A673 (cell line): ENCODE data around the gene BANP. TPM values are rescaled to one million over a fixed set of nuclear protein-coding genes. Genes with fewer than 3 reads are reported as not detected.
"Not testable (repeated sequence)": the region's sequence is repeated elsewhere in the genome, so short reads cannot be mapped to it uniquely, and the experiment has no call there.

Experiments used
- BruUV-seq: library from RNA; stranded (reverse); fragments of 400-500 nt; replicated peaks from 2 replicates; lab custom pipeline; 2021; lab: Mats Ljungman, UMichigan
- CTCF ChIA-PET: fragments of 300-600 bp; sonication (Branson Sonifier 250); formaldehyde crosslinking; loops from one replicate; lab custom pipeline; 2022; ENCODE audit warnings: antibody characterized with exemption; lab: Charles Lee
- POLR2A ChIA-PET: fragments of 300-600 bp; sonication (Branson Sonifier 250); formaldehyde crosslinking; loops from one replicate; lab custom pipeline; 2022; ENCODE audit warnings: antibody characterized with exemption; ENCODE audit not compliant: low non-redundant PET; lab: Charles Lee
- DNase-seq: peaks from one replicate; pipeline ENCODE4 v3.0.0-alpha.2; 2015; ENCODE audit warnings: low spot score
- H3K27ac ChIP-seq: fragments of 200-600 bp; sonication (generic); 2 replicates; pipeline ENCODE4 v1.5.1; 2016; ENCODE audit warnings: mixed run types, low read depth, mild to moderate bottlenecking, mixed read lengths, antibody characterized with exemption, low read length; ENCODE audit not compliant: poor library complexity, severe bottlenecking
- H3K27me3 ChIP-seq: fragments of 200-600 bp; sonication (generic); replicated peaks from 2 replicates; pipeline ENCODE4 v1.6.1; 2017; ENCODE audit warnings: mixed run types, low read depth, mild to moderate bottlenecking, mixed read lengths, antibody characterized with exemption, low read length; ENCODE audit not compliant: insufficient read depth, poor library complexity
- H3K36me3 ChIP-seq: fragments of 200-600 bp; sonication (generic); 2 replicates; pipeline ENCODE4 v1.6.1; 2016; ENCODE audit warnings: mixed run types, mild to moderate bottlenecking, mixed read lengths, antibody characterized with exemption, low read length; ENCODE audit not compliant: insufficient read depth, poor library complexity, severe bottlenecking
- H3K4me1 ChIP-seq: fragments of 200-600 bp; sonication (generic); 2 replicates; pipeline ENCODE4 v1.6.1; 2017; ENCODE audit warnings: mixed run types, mild to moderate bottlenecking, mixed read lengths, antibody characterized with exemption, low read length; ENCODE audit not compliant: insufficient read depth, poor library complexity, severe bottlenecking
- H3K4me3 ChIP-seq: fragments of 200-600 bp; sonication (generic); 2 replicates; pipeline ENCODE4 v1.5.1; 2016; ENCODE audit warnings: low read depth, mixed run types, mild to moderate bottlenecking, mixed read lengths, low read length; ENCODE audit not compliant: poor library complexity, severe bottlenecking
- H3K9me3 ChIP-seq: fragments of 200-600 bp; sonication (generic); 2 replicates; pipeline ENCODE4 v1.6.1; 2016; ENCODE audit warnings: mixed run types, low read depth, mild to moderate bottlenecking, mixed read lengths, antibody characterized with exemption, low read length; ENCODE audit not compliant: poor library complexity, severe bottlenecking
- intact Hi-C: fragments of 100-400 bp; cut with micrococcal nuclease; formaldehyde crosslinking; loops from one replicate; pipeline ENCODE4 v1.10.0; 2022; ENCODE audit not compliant: unreplicated experiment
- total RNA-seq: library from RNA; stranded (reverse); gene quantifications from 2 replicates; pipeline ENCODE4 v1.2.3, GENCODE V29; 2021
- TF ChIP-seq, protein P1 (sequence below): fragments of 300-800, 200-600 bp; sonication (generic); conservative IDR thresholded peaks from 2 replicates; pipeline ENCODE4 v1.5.1; 2017; ENCODE audit warnings: low read depth, mild to moderate bottlenecking, antibody characterized with exemption, low read length, moderate library complexity, mixed read lengths

Gene BANP
- total RNA-seq, 1 experiment from 2014 or later = 44.3 TPM

DNA sequence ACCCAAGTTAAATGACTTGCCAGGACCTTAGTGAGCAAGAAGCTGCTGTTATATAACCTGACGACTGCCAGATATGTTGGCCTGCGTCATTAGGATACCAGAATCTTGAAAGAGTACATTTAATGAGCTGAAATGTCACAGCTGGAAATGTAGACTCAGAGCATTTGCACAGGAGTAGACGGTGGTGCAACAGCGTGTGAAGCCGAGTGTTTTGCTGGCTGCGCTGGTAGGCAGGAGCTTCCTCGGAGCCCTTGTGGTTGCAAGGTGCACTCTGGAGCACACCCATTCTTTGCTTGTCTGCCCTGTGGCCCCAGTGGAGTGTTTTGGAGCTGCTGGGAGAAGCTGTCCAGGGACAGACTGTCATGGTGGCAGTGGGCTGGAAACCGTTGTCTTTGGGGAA is 79.3 kb downstream of the BANP start:
- POLR2A ChIA-PET = no interaction called here
- TF ChIP-seq, protein P1, sequence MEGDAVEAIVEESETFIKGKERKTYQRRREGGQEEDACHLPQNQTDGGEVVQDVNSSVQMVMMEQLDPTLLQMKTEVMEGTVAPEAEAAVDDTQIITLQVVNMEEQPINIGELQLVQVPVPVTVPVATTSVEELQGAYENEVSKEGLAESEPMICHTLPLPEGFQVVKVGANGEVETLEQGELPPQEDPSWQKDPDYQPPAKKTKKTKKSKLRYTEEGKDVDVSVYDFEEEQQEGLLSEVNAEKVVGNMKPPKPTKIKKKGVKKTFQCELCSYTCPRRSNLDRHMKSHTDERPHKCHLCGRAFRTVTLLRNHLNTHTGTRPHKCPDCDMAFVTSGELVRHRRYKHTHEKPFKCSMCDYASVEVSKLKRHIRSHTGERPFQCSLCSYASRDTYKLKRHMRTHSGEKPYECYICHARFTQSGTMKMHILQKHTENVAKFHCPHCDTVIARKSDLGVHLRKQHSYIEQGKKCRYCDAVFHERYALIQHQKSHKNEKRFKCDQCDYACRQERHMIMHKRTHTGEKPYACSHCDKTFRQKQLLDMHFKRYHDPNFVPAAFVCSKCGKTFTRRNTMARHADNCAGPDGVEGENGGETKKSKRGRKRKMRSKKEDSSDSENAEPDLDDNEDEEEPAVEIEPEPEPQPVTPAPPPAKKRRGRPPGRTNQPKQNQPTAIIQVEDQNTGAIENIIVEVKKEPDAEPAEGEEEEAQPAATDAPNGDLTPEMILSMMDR = no peak

DNA sequence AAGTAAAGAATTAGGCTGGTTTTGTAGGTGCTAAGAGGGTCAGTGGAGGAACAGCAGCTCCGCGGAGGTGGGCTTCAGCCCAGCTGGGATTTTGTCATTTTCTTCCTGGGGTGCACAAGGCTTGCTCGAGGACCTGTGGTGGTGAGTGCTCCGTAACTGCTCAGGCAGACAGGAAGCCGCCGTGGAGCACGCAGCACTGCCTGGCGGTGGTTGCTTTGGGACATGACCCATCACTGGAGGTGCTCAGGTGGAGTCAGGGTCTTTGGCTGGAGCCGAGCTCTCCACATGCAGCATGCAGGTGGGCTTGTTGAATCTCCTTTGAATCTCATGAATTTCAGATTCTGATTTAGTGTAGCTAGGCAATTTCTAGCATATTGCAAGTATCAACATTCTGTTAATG is 79.7 kb downstream of the BANP start:
- H3K4me1 ChIP-seq, DNase-seq, H3K4me3 ChIP-seq, intact Hi-C loops, POLR2A ChIA-PET, H3K27ac ChIP-seq, H3K27me3 ChIP-seq, H3K9me3 ChIP-seq, H3K36me3 ChIP-seq, CTCF ChIA-PET, BruUV-seq: not testable (repeated sequence)

More for the DNA sequence above, 79.3 kb downstream of the BANP start:
- no peaks in the 10 kb centered on the region for H3K4me1 ChIP-seq
- CTCF ChIA-PET = no interaction called here
- H3K36me3 ChIP-seq = no peaks in the 10 kb centered on the region
- no TSS peak for BruUV-seq
- no peaks in the 10 kb centered on the region for H3K9me3 ChIP-seq
- no peaks in the 10 kb centered on the region for H3K27me3 ChIP-seq
- H3K27ac ChIP-seq = no peak overlapping the region
- no peak overlapping the region for H3K4me3 ChIP-seq
- intact Hi-C loops = no loop called here
- DNase-seq = no peak

DNA sequence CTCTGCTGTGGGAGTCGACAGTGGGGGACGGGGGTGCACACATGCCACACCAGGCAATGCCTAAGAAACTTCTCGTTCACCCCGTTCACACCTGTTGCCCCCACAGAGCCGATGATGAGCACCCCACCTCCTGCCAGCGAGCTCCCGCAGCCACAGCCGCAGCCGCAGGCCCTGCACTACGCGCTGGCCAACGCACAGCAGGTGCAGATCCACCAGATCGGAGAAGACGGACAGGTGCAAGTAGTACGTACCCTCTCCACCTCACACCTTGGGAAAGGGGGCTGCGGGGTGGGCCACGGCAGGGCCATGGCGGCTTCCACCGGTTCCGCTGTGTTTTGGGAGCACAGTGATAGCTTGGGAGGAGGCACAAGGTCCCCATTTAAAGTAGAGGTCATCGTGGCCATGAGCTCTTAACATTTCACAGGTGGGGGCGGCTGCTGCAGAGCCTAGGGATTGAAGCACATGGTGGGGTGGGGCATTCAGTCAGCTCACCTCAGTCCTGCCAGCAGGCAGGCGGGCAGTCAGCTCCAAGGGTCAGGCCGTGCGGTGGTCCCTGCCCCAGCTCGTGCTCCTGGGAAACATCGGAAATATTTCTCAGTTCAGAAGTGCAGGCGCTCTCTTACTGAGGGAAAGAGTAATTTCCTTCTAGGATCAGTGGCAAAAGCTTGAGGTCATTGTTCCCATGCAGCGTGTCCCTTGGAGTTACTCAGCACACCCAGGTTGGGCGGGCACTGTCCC is 81.9 kb downstream of the BANP start:
- intact Hi-C loops, CTCF ChIA-PET, H3K9me3 ChIP-seq, H3K27ac ChIP-seq, H3K36me3 ChIP-seq, DNase-seq, POLR2A ChIA-PET, H3K4me3 ChIP-seq, H3K27me3 ChIP-seq, BruUV-seq, H3K4me1 ChIP-seq: not testable (repeated sequence)

DNA sequence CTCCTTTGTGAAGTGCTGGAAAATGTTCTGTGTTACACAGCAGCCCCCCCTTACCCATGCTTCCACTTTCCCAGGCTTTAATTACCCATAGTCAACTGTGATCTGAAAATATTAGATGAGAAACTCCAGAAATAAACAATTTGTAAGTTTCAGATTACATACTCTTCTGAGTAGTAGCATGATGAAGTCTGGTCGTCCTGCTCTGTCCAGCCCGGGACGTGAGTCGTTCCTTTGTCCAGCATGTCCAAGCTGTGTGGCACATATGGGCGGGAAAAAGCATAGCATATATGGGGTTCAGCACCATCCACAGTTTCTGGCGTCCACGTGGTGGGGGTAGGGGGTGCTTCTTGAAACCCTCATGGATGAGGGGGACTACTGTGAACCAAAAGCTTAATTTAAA is 83.5 kb downstream of the BANP start:
- H3K9me3 ChIP-seq = no peaks in the 10 kb centered on the region
- intact Hi-C loops = no loop called here
- ChIA-PET POLR2A (no interaction called here), CTCF (no interaction called here)
- H3K4me3 ChIP-seq = no peak overlapping the region
- H3K27ac ChIP-seq = no peak overlapping the region
- H3K27me3 ChIP-seq = no peaks in the 10 kb centered on the region
- no peak for DNase-seq
- TF ChIP-seq, protein P1 = no peak
- BruUV-seq = no TSS peak
- H3K36me3 ChIP-seq = no peaks in the 10 kb centered on the region
- no peaks in the 10 kb centered on the region for H3K4me1 ChIP-seq
